ENCODE results near the gene ARHGAP26. TPM values are rescaled to one million over a fixed set of nuclear protein-coding genes. Genes with fewer than 3 reads are reported as not detected.

The ARHGAP26 gene
- total and polyA plus RNA-seq, 7 donors = 2.5 to 28.7 (median 12.0) TPM

DNA sequence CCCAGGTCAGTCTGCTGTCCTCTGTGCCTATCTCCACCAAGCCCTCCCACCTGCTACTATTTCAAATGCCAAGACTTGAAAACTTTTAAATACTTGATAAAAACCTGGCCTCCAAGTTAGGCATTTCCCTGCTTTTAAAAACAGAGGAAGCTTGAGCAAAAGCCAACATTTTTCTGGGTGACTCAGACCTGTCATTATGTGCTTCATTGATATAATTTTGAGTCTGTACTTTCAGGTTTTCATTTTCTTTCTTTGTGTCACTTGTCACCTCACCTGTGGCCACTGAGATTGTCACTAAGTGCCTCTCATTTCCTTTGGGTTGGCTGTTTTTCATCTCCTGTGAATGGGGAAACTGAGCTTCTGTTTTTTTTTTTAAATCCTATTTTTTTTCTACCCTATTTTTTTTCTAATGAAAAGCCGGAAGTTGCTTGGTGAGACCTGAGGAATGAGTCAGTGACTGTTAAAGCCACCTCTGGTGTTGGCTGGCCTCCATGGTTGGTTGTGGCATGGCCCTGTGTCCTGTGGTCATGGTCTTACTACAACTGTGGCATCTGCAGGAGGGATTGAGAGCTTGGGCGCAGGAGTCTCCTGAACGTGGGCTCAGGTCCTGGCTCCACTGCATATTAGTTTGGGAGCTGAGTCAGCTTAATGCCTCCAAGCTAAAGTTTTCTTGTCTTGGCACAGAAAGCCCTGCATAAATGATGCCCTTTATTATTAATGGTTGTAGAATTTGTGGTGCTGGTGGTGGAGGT lies 56.7 kb downstream of the ARHGAP26 start:
- intact Hi-C loops (cut with DNase I) = no loop called here
- H3K36me3 ChIP-seq (ENCODE audit: insufficient read depth in 1 of 2, low read depth in 1 of 2) = no peaks in the 10 kb centered on the region
- no peak overlapping the region for H3K4me3 ChIP-seq
- TF ChIP-seq, protein P1, sequence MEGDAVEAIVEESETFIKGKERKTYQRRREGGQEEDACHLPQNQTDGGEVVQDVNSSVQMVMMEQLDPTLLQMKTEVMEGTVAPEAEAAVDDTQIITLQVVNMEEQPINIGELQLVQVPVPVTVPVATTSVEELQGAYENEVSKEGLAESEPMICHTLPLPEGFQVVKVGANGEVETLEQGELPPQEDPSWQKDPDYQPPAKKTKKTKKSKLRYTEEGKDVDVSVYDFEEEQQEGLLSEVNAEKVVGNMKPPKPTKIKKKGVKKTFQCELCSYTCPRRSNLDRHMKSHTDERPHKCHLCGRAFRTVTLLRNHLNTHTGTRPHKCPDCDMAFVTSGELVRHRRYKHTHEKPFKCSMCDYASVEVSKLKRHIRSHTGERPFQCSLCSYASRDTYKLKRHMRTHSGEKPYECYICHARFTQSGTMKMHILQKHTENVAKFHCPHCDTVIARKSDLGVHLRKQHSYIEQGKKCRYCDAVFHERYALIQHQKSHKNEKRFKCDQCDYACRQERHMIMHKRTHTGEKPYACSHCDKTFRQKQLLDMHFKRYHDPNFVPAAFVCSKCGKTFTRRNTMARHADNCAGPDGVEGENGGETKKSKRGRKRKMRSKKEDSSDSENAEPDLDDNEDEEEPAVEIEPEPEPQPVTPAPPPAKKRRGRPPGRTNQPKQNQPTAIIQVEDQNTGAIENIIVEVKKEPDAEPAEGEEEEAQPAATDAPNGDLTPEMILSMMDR (IDR thresholded peaks at IDR 0.05) = no peak
- no peak overlapping the region for H3K27ac ChIP-seq
- peaks cover 44% of the 10 kb centered on the region for H3K4me1 ChIP-seq
- H3K9me3 ChIP-seq = no peaks in the 10 kb centered on the region
- 75 to 87% (median 77%) methylated on average over 3 of the region's 3 CpGs for WGBS, 3 donors
- DNase-seq = no peak
- H3K27me3 ChIP-seq (ENCODE audit: insufficient read depth in 3 of 3, low read length in 2 of 3) = no peaks in the 10 kb centered on the region
- no peak for ATAC-seq

DNA sequence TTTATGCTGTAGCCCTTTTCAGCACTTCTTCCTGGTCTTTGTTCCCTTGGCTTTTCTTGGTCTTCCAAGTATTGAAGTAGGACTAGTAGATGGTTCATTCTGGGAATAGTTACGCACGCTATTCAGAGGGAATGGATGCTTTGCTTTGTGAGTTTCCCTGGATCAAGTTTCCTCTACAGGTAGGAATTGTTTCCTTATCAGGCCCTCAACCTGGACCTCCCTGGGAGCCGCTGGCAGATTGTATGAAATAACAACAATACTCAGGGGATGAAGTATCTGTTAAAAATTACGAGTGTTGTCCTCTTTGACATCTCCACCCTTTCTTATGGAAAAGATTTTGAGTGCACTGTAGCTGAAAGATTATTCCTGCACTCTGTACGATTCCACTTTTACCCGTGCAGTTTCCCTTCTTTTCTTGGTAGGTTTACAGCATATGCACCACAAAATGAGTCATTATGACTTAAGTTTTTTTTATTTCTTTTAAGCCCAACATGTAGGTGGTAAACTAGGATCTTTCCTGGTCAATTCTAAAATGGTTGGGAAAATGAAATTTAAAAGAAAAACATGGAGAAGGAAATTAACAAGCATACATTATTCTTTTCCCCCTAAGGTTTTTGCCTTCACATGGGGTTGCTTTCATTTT lies 57.9 kb downstream of the ARHGAP26 start:
- TF ChIP-seq, protein P1 (IDR thresholded peaks at IDR 0.05) = no peak
- no peak overlapping the region for H3K27ac ChIP-seq
- intact Hi-C loops (cut with DNase I) = no loop called here
- peaks cover 41% of the 10 kb centered on the region for H3K4me1 ChIP-seq
- H3K36me3 ChIP-seq (ENCODE audit: insufficient read depth in 1 of 2, low read depth in 1 of 2) = no peaks in the 10 kb centered on the region
- WGBS, 3 donors = 91 to 95% (median 94%) methylated on average over 6 of the region's 6 CpGs
- H3K4me3 ChIP-seq = no peak overlapping the region
- no peaks in the 10 kb centered on the region for H3K27me3 ChIP-seq (ENCODE audit: insufficient read depth in 3 of 3, low read length in 2 of 3)
- no peaks in the 10 kb centered on the region for H3K9me3 ChIP-seq
- ATAC-seq = no peak
- no peak for DNase-seq

DNA sequence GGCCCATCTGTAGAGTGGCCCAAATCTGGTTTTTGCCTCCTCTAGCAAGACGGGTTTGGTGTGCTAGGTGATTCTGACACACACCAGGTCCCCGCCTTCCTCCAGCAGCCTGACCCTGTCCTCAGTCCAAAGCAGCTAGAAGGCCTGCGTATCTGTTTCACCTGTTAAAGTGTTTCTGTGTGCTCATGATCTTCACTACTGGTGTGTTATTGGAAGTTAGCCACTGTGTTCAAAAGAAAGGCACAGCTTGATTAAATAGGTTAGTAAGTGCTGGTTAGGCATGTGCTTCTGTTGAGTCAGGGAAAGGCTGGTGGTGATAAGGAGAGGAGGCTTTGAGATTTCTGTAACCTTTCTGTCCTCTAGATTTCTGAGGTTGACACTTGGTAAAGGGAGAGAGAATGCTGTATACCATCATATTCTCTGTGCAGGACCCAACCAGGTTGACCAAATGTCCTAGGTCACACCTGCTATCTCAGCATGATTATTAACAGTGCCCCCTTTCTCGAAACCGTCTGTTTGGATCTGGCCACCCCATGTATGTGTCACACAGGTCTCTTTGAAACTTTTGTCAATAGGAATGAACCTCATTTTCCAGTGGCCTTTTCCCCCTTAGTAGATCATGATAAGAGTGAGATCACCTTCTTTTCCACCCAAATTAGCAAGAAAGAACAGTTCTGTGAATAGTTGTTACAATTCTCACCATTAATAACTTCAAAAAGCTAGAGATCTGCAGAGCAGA lies 58.8 kb downstream of the ARHGAP26 start:
- WGBS, 3 donors = 79 to 99% (median 86%) methylated on average over 5 of the region's 5 CpGs
- Histone ChIP-seq H3K4me1 (peaks cover 33% of the 10 kb centered on the region), H3K9me3 (no peaks in the 10 kb centered on the region), H3K4me3 (no peak overlapping the region), H3K36me3 (ENCODE audit: insufficient read depth in 1 of 2, low read depth in 1 of 2) (no peaks in the 10 kb centered on the region), H3K27me3 (ENCODE audit: insufficient read depth in 3 of 3, low read length in 2 of 3) (no peaks in the 10 kb centered on the region), H3K27ac (no peak overlapping the region)
- intact Hi-C loops (cut with DNase I) = no loop called here
- TF ChIP-seq, protein P1 (IDR thresholded peaks at IDR 0.05) = no peak
- DNase-seq (no peak), ATAC-seq (no peak)

DNA sequence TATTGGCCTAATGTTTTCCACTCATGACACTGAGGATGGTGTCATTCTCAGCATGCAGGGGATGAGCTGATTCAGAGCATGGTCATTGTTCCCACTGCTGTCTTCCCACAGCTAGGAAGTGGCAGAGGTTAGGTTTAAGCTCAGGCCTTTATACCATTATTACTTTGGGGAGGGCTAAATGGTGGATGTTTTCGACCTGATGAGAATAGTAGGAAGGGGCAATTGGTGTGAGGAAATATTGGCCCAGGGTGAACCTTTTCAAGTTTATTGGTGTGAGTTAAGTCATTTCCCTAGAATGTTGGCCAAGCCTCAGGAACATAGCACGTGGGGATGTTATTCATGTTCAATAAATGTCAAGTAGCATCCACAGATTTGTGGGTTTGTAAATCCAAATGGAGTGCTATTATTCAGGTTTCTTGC lies 59.6 kb downstream of the ARHGAP26 start:
- DNase-seq (no peak), ATAC-seq (peak; percentile 36 to 63 (median 42))
- Histone ChIP-seq H3K9me3 (no peaks in the 10 kb centered on the region), H3K36me3 (ENCODE audit: insufficient read depth in 1 of 2, low read depth in 1 of 2) (no peaks in the 10 kb centered on the region), H3K4me3 (no peak overlapping the region), H3K27me3 (ENCODE audit: insufficient read depth in 3 of 3, low read length in 2 of 3) (no peaks in the 10 kb centered on the region), H3K4me1 (peaks cover 33% of the 10 kb centered on the region), H3K27ac (no peak overlapping the region)
- WGBS, 3 donors = 32 to 47% (median 34%) methylated on average over 2 of the region's 2 CpGs
- intact Hi-C loops (cut with DNase I) = no loop called here
- TF ChIP-seq, protein P1 (IDR thresholded peaks at IDR 0.05) = no peak
